HG03045 (cell line): ENCODE data around the gene CHCHD1.
"Not testable (repeated sequence)": the region's sequence is repeated elsewhere in the genome, so short reads cannot be mapped to it uniquely, and the experiment has no call there.

Experiments used
- ATAC-seq: cut with Tn5 transposase; IDR thresholded peaks from one replicate; pipeline ENCODE4 v1.9.1; 2021; ENCODE audit warnings: mild to moderate bottlenecking, moderate library complexity; ENCODE audit not compliant: unreplicated experiment

Gene CHCHD1

DNA sequence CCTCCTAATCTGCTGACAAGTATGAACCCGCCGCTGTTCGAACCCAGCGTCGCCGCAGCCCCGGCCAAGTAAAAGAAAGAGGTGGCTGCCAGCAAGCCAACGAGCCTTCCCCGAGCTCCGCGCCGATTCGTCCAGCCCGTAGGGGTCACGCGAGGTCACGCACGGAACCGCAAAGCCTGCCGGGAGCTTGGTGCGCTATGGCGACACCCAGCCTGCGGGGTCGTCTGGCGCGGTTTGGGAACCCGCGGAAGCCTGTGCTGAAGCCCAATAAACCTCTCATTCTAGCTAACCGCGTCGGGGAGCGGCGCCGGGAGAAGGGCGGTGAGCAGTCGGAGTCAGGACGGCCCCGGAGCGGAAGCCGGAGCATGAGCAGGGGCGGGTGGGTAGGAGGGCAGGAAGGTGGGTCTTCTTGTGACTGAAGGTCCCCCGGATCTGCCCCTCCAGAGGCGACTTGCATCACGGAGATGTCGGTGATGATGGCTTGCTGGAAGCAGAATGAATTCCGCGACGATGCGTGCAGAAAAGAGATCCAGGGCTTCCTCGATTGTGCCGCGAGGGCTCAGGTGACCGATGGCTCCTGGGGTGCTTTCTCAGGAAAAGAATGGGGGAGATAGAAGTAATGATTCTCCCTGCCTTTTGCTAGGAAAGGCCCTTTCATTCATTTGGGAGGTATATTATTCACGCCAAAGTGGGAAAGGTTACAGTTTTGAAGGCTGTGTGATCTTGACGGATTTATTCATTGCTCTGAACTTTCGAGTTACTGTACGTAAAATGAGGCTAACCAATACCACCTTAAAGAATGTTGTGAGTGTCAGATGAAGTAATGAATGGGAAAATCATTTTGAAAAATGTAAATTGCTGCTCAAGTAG is at the start of gene CHCHD1:
Gene CHCHD1, plus strand, starts transcription at position 170 of the 870 bp plus-strand sequence. Its CDS starts 28 bp downstream, at position 198.
- ATAC-seq: peak; percentile 51

DNA sequence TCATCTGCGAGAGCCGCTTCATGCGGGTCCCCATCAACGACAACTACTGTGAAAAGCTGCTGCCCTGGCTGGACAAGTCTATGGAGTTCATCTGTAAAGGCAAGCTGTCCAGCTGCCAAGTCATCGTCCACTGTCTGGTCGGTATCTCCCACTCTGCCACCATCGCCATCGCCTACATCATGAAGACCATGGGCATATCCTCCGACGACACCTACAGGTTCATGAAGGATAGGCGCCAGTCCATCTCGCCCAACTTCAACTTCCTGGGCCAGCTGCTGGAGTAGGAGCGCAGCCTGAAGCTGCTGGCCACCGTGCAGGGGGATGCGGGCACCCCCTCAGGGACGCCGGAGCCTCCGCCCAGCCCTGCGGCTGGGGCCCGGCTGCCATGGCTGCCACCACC is 49.4 kb upstream of the CHCHD1 start:
- no peak for ATAC-seq

DNA sequence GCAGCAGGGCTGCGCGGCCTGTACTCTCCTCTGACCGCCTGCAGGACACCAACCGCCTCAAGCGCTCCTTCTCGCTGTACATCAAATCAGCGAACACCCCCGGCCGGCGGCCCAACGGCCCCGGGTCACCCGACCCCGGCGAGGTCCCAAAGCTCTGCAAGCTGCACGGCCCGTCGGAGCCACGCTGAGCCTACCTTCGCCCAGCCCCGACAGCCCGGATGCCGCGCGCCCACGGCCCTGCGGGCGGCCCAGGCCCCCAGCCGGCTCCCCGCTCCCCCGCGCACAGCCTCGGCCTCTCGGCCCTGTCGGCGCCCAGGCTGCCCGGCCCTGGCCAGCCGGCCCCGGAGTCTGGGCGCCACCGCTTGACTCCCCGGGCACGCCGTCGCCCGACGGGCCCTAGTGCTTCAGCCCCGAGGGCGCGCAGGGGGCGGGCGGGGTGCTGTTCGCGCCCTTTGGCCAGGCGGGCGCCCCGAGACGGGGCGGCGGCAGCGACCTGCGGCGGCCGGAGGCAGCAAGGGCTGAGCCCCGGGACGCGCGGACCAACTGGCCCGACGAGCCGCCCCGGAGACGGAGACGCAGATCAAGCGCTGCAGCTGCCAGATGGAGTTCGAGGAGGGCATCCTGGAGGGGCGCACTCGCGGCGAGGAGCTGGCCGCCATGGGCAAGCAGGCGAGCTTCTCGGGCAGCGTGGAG is 48.8 kb upstream of the CHCHD1 start:
- no peak for ATAC-seq

DNA sequence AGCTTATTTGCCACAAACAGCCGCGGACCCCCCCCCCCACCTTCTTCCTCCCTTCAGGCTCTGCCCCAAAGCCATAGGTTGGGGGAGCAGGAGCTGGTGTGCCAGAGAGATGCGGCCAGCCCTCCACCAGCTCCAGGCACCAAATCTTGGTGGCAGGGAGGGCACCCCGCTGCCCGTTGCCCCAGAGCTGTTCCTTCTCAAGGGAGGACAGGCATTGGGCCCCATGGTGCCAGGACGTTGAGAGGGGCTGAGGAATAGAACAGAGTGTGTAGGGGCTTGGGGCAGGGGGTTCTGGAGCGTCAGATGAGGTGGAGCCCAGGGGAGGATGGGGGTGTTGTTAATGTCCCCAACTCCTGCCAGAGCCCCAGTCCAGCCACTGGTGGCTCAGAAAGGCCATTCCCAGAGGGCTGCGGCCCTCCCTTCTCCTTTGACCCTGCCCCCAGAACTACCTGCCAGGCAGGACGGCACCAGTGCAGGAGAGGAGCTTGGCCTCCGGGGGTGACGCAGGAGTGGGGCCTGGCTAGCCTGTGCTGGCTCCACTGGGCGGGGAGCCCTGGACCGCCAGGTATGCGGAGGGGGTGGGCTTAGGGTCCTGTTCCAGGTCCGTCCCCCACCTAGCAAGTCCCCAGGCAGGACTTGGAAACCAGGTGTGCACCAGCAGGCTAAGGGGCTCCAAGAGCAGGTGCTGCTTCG is 47.7 kb upstream of the CHCHD1 start:
- no peak for ATAC-seq

DNA sequence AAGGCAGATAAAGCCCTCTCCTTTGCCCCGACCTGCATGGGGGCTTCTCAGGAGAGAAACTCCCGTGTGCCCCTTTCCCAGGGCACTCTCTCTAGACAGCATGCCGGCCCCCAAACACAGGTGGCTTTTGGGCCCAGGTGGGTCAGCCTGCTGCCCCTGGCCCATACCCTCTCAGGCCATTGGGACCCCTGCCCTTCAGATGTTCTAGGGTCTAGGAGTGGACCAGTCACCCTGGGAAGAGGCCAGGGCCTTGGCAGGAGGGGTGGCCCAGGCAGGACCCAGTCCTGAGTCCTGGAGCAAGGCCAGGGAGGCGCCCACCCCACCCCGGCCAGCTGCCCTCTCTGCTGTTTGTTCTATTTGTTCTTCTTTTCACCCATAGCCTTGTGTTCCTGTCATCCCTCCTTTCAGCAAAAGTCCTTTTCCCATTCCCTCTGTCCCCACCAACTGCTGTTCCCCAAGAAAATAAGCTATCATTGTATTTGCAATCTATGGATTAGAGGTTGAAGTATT is 47.0 kb upstream of the CHCHD1 start:
- no peak for ATAC-seq

DNA sequence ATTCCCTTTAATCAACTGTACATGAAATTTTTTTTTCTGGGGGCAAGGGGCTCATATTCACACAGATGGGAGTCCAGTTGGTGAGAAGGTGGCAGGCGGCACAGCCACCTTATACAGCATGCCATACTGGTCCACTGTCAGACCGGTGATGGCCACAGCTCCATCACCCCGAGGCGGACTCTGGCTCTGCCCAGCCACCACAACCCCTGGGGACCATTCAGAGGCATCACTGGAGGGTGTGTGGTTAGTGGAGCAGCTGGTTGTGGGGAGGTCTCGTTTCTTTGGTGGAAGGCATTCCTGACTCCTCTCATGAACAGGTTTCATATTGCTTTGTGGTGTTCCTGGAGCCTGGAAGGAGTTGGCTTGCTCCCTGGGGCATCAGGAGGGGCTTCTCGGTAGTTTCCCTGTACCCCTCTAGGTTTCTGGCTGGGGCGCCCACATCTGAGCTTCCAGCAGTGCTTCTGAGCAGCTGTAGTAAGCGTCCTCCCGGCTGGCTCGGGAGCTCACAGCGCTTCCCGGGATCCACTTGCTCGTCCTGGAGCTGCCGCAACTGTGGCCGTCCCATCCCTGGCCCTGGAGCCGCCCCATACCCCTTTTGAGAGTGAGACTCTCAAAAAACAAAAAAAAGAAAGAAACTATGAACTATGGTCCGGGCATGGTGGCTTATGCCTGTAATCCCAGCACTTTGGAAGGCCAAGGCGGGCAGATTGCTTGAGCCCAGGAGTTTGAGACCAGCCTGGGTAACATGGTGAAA is 41.2 kb upstream of the CHCHD1 start:
- ATAC-seq: not testable (repeated sequence)

DNA sequence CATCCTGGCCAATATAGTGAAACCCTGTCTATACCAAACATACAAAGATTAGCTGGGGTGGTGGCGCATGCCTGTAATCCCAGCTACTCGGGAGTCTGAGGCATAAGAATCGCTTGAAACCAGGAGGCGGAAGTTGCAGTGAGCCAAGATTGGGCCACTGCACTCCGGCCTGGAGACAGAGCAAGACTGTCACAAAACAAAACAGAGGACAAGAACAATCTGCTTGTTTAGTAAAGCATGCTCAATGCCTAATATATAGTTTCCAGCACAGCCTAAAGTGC is 39.5 kb upstream of the CHCHD1 start:
- ATAC-seq: no peak

DNA sequence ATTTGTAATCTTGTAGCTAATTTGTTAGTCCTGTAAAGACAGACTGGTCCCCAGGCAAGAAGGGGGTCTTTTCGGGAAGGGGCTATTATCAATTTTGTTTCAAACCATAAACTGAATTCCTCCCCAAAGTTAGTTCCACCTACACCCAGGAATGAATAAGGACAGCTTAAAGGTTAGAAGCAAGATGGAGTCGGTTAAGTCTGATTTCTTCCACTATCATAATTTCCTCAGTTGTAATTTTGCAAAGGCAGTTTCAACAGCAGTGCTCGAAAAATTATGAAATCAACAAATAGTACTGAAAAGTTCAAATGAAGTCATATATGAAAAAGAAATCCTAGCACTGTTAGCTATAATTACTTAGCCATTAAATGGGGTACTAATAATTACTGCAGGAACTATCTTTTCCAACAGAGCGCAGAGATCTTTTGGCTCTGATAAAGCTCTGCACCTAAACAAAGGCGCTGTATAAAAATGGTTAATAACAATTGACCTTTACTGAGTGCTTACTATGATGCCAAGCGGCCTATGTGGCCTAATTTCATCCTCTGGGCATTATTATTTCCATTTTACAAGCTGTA is 38.4 kb upstream of the CHCHD1 start:
- ATAC-seq: no peak

DNA sequence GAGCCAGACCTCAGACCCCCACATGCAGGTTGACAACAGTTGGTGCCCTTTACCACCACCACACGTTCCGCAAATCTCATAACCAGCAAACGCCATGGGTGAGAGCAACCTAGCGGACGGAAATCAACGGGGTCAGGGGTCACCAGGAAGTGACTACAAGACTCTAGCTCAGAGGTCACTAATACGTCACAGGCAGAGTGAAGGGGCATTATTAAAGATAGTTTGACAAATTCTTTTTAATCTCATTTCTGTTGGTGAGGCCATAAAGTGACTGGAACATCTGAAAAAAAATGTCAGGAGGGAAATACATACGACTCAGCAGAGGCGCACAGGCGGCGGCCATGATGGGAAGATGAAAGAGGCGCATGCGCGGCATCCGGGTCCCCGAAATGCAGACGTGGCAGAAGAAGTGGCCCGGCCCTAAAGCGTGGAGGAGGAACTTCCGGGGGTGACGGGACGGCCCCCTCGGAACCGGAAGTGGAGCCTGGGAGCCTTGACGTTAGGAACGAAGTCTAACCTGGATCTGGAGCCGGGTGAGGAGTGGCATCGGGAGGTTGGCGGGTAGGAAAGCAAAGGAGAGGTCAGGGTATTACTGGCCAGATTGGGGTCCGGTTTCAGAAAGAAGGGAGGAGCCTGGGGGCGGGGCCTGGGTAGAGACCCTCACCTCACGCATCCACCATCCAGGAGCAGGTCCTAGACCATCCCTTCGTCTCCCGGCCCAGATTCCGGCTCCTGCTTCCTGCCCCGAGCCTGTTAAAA is 37.8 kb upstream of the CHCHD1 start, which contains the start of gene SEC24C:
Gene SEC24C, plus strand, starts transcription at position 468 of the 759 bp plus-strand sequence. CDS start 2,461 bp downstream, outside the sequence.
- ATAC-seq: peak; percentile 87

DNA sequence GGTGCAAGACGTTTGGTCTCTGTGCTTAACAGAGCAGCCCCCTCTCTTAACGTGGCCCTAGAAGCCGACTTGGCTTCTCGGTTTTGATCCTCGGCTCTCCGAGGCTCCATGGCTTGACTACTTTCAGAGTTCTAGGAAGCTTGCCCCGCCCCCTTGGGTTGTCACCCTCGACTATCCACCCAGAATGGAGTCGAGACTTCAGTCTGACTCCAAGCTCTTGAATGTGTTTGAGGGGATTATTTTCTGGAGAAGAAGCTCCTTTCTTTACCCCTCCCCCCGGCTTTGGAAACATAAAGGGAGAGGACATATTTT is 37.2 kb upstream of the CHCHD1 start:
- ATAC-seq: peak; percentile 31

DNA sequence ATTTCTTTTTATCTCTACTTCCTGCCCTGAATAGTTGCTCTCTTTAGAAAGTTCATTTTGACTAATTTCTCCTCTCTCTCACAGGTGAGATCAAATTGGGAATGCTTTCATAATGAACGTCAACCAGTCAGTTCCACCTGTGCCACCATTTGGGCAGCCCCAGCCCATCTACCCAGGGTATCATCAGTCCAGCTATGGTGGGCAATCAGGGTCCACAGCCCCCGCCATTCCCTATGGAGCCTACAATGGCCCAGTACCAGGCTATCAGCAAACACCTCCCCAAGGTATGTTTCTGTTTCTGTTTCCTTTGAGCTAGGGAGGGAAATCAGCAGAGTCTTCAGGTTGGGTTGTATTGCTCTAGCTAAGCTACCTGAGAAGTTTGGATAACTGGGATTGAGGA is 35.1 kb upstream of the CHCHD1 start:
- ATAC-seq: no peak

DNA sequence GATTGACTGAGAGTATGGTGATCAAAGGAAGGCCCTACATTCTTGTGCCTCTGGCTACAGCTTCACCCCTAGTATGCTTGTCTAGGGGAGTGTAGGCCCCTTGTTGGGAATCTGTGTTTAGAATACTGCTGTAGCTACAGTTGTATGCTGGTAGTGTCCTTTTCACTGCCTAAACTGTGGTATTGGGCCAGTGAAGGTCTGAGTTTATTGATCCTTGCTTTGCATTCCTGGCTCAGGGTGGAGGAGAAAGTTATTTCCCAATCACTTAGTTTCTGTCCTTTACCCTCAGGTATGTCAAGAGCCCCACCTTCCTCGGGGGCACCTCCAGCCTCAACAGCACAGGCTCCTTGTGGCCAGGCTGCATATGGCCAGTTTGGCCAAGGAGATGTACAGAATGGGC is 31.0 kb upstream of the CHCHD1 start:
- ATAC-seq: no peak

DNA sequence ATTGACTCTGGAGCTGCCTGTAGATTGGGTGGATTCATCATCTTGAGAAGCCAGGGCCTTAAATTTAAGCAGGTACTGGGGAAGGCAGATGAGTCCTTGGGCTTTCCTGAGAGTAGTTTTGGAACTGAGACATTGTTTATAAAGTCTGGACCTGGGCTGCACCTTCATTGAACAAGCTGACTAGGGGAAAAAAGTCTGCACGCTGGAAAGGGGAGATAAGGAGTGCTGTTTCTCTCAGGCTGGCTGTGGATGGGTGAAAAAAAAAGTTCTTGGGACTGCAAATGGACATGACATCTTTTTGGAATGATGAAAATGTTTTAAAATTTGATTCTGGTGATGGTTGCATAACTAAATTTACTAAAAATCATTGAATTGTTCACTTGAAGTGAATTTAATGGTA is 25.7 kb upstream of the CHCHD1 start:
- no peak for ATAC-seq

DNA sequence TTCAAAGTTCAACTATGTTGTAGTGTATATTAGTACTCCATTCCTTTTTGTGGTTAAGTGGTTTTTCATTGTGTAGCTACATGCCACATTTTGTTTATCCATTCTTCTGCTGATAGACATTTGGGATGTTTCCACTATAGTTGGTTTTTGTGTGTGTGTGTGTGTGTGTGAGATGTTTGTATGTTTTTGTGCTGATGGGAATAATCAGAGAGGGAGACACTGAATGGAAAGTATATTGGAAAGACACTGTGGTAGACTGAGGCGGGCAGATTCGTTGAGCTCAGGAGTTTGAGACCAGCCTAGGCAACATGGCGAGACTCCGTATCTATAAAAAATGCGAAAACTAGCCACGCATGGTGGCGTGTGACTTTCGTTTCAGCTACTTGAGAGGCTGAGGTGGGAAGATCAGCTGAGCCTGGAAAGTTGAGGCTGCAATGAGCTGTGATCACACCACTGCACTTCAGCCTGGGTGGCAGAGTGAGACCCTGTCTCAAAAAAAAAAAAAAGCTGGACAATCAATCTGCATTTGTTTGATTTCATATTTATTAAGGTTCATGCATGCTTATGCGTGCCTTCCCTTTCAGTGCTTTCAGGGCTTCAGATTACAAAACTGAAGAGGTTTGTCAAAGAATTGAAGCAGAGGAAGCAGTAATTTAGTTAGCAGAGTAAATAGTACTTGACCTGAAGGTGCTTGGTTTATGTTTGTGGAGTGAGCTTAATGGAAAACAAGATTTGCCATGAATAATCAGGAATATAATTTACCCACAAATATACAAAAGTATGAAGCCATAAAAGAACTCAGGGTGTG is 22.9 kb upstream of the CHCHD1 start:
- no peak for ATAC-seq

DNA sequence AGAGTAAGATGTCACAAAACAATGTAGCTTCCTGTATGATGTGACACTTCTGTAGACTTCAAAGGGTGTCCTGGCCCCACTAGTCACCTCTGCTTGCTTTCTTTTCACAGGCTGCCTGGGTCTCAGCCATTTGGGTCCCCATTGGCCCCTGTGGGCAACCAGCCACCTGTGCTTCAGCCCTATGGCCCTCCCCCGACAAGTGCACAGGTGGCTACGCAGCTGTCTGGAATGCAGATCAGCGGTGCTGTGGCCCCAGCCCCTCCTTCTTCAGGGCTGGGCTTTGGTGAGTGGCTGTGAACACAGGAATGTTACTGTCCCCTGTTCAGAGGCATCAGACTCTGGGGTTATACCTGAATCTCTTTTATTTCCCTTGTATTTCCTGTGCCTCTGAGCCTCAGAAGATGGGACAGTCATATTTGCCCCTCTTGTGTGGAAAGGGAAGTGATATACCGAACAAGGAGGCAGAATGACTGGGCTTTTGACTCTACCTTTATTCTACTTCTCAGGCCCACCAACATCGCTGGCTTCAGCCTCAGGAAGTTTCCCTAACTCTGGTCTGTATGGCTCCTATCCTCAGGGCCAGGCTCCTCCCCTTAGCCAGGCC is 22.2 kb upstream of the CHCHD1 start:
- no peak for ATAC-seq

DNA sequence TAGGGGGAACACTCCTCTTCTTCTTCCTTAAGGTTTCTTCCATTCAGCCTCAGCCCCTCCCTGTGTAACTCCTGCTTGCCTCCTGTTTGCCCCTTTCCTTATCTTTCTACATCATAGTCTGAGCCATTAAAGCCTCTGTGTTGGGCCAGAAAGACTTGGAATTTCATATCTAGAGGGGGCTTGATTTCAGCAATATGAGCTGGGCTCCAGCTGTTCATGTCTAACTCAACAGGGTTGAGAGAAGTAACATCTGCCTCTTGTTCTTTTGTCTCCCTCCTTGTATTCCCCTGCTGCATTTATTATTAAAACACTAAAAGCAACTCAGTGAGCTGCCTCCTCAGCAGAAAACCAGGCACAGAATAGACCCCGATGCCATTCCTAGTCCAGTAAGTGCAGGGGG is 20.1 kb upstream of the CHCHD1 start:
- no peak for ATAC-seq

DNA sequence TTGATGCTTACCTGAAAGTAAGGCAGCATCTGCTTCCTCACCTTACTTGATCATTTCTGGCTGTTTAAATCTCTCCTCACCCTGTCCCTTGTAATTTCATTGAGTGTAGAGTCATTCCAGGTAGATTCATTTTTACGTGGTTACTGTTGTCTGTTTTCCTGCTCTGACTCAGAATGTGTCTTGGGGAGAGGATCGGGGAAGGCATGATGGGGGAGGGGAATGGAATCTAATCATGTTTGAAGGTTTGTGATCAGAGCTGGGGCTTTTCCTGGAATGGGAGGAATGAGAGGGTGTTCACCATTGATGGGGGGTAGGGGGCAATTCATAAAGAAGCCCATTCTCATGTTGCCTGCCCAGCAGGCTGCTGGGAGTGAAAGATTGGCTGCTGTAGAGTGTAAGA is 18.9 kb upstream of the CHCHD1 start:
- ATAC-seq: no peak

DNA sequence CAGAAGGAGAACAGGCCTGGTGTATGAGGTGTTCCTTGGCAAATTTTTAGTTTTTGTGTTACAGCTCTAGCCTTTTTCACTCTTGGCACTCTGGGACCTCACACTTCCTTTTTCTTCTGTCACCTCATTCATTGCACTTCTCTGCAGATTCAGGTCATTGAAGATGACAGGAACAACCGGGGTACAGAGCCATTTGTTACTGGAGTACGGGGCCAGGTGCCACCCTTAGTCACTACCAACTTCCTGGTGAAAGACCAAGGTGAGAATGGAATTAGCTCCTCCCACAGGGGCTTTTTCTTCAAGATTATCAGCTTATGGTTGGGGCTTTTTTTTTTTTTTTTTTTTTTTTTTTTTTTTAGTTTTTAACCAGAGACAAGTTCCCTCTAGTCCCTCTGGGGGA is 18.5 kb upstream of the CHCHD1 start:
- no peak for ATAC-seq

DNA sequence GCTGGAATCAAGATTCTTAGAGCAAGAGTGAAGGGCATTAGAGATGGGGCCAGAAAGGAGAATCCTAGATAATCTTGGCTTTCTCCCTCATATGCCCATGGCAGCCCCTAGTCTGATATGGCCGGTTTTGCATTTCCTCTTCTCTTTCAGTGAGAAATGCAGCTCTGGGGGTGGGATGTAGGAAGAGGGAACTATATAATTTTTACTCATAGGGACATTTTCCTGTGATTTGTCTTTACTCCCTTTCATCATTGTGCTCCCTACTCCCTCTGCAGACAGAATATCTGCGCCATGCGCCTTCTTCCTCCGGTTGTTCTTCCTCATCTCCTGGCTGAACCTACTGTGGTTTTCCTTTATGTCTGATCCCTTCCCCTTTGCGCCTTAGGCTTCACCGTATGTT is 16.8 kb upstream of the CHCHD1 start:
- ATAC-seq: no peak
